ENCODE results near the gene ZNF274.
A peak's percentile ranks its signal among the peaks of the same experiment; 100 is the strongest.

ZNF274 gene

GRCh38 chr19:58261968-58262921, 79.4 kb downstream of the ZNF274 start:
- H3K4me3 ChIP-seq, result peak overlapping the region; percentile 27 to 58 (median 47); a peak in 19 of 20 replicates
- H3K9me3 ChIP-seq (replicated peaks in 1 of 11), result peaks cover 100% of the 10 kb centered on the region in 11 experiments
- H3K27ac ChIP-seq, result no peak overlapping the region
- H3K36me3 ChIP-seq, result peaks cover 100% of the 10 kb centered on the region in 11 experiments
- no peaks in the 10 kb centered on the region for H3K4me1 ChIP-seq
- no peak for TF ChIP-seq Cebpa-rat (IDR thresholded peaks at IDR 0.05)
- H4K20me1 ChIP-seq, result no peaks in the 10 kb centered on the region
- H3K27me3 ChIP-seq, result peaks cover 0 to 9% (median 0%) of the 10 kb centered on the region in 11 experiments; a peak in 4 of 22 replicates
- H3K9ac ChIP-seq, result no peak overlapping the region
- H3K4me2 ChIP-seq, result no peak overlapping the region

GRCh38 chr19:58262922-58263296, 80.0 kb downstream of the ZNF274 start:
- H3K36me3 ChIP-seq, result peaks cover 100% of the 10 kb centered on the region in 11 experiments
- no peak for TF ChIP-seq Cebpa-rat (IDR thresholded peaks at IDR 0.05)
- peaks cover 0 to 9% (median 0%) of the 10 kb centered on the region in 11 experiments; a peak in 4 of 22 replicates for H3K27me3 ChIP-seq
- no peaks in the 10 kb centered on the region for H3K4me1 ChIP-seq
- no peak overlapping the region for H3K9ac ChIP-seq
- H3K27ac ChIP-seq, result no peak overlapping the region
- no peaks in the 10 kb centered on the region for H4K20me1 ChIP-seq
- peak overlapping the region; percentile 27 to 58 (median 47); a peak in 19 of 20 replicates for H3K4me3 ChIP-seq
- H3K9me3 ChIP-seq (replicated peaks in 1 of 11), result peaks cover 100% of the 10 kb centered on the region in 11 experiments
- H3K4me2 ChIP-seq, result no peak overlapping the region
